HG02885 (cell line): ENCODE measurements around the gene USP7.

ENCODE experiments used
- ATAC-seq: cut with Tn5 transposase; IDR thresholded peaks from one replicate; pipeline ENCODE4 v1.9.1; 2021; ENCODE audit warnings: mild to moderate bottlenecking; ENCODE audit not compliant: unreplicated experiment, poor library complexity

Gene USP7

DNA sequence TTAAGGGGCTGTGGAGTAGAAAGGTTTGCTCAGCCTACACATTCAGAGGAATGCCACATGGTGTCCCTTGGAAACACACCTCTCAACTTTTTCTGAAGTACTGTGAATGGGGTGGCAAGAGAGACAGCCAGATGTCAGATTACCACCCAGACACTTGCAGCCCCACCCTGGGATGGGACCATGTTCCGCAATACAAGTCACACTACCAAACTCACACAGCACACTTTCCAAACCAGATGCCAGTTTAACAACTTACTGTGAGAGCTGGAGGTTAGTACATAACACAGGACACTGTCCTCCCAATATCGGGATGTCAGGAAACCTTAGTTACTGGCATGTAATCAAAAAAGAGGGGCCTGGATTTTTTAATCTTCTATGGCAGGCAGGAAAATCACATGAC is 7.9 kb downstream of the USP7 start:
- ATAC-seq, result no peak

DNA sequence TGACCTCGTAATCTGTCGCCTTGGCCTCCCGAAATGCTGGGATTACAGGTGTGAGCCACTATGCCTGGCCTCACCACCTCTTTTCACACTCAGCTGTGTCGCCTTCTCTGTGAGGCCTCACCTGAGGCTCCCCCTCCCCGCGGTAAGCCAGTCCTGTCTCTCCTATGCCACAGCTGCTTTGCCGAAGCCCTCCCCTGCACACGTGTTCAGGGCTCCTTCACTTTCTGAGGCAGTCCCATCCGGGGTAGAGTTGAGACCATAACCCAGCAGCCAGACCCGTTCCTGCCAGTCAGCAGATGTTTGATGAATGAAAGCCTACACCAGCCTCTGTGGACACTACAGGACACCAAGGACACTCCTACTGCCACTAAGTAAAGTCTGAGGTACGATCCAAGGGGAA is 10.6 kb downstream of the USP7 start:
- ATAC-seq, result no peak

DNA sequence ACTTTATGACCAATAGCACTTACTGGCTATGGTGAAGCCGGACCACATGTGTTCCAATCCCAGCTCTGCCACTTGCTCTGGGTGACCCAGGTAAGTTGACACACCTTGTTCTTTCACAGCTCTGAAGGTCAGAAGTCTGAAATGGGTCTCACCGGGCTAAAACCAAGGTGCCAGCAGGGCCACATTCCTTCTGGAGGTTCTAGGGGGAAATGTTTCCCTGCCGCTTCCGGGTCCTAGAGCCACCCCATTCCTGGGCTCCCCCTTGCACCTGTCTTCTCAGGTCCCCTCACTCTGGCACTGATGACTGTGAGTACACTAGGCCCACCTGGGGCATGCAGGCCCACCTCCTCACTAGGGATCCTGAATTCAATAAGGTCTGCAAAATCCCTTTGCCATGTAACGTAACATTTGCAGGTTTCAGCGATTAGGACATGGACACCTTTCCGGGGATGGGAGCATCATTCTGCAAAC is 11.4 kb downstream of the USP7 start:
- no peak for ATAC-seq

DNA sequence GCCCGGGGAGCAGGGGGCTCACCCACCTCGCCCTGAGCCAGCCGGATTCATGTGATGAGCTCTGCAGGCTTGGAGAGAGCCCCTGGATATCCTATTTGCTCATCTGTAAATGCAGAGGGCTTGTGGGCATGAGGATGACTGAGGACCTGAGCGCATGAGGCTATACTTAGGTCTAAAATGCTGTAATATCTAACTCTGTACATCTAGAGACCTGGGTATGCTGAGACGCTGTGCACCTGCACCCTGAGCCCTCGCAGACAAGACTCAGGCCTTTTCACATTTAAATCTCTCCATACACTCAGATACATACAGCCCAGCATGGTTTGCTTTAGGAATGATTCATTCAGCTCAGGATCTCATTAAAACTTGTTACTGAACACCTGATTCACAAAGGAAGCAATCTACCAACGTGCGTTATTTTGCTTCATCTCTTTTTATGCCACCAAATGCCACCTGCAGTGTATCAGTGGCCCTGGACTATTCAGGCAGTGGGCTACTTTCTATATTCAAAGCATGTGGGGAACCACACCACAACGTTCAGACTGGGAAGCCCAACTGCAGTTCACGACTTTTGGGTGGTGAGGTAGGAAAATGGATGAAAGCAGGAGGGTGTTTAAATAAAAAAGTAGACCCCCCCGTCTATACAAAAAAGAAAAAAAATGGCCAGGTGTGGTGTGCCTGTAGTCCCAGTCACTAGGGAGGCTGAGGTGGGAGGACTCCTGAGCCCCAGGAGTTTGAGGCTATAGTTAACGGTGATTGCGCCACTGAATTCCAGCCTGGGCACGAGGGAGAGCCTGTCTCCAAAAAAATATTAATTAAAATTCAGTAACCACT is 12.0 kb downstream of the USP7 start:
- ATAC-seq, result no peak

DNA sequence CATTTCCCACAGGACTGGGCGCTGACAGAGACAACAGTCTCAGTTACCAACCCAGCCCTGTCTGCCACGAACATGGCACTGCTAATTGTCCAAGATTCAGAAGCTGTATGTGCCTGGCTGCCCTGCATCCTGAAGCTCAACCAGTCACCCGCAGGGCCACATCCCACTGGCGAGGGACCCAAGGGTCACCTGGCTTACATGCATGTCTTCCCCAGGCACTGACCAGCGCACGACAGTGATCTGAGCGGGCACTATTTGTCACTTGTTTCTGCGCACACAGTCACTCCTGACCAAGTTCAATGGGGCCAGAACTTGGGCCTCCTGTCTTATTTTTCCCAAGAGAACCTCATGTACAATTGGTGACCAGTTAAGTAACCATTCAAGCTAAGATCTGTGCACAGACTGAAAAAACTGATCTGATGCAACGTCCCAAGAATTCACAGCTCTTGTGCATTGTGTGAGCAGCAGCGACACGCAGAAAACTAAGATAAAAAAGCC is 13.1 kb downstream of the USP7 start:
- no peak for ATAC-seq

DNA sequence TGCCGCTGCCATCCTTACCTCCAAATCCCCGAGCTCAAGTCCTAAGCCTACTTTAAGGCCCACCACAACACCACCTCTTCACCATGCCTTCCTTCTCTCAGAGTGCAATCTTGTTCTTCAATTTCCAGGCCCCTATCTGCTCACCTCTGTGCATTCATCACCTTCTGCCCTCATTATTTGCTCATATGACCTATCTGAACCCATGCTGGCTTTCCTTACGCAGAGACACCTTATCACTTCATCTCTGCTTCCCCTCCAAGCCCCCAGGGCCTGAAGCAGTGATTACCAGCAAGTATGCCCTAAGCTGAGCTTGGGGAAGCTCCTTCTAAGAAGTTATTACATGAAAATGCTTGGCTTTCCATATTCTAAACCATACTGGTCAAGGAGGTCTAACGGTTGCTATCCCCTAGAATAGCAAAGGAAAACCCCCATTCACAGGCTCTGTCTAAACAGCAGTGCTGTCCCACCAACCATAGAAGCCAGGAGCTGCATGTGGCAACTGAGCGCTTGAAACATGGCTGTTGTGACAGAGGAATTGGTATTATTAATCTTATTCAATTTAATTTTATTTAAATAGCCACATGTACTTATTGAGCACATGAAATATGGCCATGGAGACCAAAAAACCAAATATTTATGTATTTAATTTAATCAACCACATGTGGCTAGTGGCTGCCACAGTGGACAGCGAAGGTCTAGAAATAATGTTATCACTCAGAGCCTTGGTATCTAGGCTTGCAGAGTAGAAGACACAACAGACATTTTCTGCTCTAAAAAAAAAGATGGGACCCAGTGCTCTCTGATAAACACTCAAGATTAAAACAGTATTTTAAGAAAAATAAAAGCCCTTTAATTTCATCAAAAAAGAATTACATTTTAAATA is 13.9 kb downstream of the USP7 start:
- ATAC-seq, result no peak

DNA sequence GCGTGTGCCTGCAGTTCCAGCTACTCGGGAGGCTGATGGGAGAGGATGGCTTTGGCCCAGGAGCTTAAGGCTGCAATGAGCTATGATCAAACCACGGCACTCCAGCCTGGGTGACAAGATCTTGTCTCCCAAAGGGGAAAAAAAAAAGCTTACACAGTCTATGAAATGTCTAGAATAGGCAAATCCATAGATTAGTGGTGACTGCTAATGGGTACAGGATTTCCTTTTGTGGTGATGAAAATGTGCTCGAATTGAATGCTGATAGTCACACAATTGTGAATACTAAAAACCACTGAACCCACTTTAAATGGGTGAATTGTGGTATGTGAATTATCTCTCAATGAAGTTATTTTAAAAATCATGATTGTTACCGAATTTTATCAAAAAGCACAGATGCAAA is 14.9 kb downstream of the USP7 start:
- no peak for ATAC-seq

DNA sequence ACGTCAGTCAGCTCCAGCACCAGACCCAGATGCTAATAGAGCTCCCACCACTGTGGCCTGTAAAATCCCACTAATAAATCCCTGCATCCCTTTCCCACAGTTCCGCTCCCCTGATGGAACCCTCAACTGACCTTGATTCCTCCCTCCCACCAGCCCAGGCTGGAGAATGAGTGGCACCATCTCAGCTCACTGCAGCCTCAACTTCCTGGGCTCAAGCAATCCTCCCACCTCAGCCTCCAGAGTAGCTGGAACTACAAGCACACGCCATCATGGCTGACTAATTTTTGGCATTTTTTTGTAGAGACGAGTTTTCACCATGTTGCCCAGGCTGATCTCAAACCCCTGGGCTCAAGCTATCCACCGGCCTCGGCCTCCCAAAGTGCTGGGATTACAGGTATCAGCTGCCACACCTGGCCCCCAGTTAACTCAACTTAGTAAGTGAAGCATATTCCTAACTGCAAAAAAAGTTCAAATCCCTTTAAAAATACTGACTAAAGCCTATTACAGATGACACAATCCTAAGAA is 15.6 kb downstream of the USP7 start:
- ATAC-seq, result no peak

DNA sequence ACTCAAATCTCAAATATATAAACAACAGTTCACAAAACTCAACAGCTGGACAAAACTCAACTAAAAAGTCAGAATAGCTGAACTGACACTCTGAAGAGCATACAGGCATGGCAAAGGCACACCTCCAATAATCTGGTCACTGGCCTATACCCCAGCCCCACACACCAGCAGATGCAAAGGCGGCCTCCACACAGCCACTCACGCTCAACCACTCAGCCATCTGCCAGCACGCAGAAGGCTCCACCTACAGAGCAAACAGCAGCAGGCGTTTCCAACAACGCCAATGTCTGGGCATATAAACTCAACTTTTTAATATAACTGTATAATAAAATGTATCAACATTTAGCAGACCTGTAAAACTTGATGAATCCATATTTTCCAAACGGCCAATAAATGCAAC is 17.2 kb downstream of the USP7 start:
- ATAC-seq, result peak; percentile 45

DNA sequence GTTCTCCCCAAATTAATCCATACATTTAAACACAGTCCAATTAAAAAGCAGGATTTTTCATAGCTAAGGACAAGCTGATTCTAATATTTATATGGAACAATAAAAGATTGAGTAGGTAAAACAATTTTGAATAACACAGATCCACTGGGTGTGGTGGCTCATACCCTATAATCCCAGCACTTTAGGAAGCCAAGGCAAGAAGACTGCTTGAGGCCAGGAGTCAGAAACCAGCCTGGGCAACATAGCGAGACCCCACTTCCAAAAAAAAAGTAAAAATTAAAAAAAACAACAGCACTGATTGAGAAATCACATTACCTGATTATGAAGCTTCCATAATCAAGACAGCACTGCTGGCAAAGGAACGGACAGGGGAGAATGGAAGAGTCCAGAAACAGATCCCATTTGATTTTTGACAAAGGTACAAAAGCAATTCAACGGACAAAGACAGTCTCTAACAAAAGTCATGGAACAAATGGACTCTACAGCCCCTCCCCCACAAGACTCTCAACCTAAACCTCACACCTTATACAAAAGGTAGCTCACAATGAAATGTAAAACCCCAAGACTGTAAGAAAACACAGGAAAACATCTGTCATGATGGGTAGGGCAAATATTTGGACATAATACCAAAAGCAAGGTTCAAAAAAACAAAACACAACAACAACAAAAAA is 17.9 kb downstream of the USP7 start:
- ATAC-seq, result no peak

DNA sequence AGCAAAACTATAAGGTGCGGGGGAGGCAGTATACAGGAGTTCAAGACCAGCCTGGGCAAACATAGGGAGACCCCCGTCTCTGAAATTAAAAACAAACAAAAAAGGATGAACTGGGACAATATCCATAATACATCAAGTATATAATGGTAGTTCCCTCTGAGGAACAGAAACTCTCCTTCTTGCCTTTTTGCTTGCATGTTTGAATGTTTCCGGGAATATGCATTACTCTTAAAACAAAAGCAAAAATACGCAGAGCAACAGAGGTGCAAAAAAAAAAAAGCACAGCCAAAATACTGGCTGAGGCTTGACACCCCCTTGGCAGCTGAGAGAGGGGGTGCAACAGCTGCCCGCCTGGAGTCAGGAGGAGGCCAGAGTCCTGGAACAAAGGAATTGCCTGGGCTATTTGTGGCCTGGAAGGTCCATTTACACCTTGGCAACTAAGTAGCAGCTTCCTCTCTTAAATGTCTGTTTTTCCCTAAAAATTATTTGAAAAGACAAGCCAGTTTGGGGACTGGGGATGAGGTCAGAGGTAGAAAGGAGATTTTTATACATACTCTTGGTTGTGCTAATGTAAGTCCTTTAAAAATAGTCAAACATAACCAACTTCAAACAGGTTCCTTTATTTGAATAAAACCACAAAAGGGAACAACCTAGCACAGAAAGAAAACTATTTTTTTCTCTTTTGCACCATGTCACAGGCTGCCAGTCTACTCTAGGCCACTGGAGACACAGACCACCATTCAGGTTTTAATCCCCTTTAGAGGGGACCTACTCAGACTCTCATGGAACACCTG is 19.5 kb downstream of the USP7 start:
- ATAC-seq, result peak; percentile 77

DNA sequence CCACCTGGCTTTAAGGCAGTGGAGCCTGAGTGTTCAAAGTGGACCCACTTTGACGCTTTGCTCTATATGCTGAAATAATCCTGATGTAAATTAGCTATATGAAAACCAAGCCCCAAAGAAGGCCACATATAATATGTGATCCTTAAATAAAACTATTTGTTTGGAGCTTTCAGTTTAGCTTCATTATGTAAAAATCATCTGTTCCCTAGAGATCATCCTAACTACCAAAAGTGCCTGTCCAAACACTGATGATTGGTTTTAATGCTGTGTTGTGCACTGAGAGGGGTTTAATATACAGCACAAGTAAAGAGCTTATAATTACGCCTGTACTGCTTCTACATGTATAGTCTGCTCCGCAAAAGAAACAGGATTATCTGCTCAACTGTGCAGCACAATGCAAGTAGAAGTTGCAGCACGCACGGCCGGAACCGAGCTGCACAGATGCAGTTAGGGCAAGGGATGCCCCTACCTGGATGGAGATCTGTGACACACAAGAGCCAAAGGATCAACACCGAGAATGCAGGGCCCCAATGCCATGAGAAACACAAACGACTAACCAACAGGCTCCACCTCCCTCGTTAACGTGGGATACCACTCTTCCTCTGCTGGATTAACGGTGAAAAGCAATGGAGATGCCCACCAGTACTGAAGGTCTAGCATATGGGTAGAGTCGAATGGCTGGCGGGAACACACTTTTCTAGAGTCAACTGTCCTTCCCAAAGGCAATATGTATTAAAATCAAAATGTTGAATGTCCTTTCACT is 20.5 kb downstream of the USP7 start:
- no peak for ATAC-seq

DNA sequence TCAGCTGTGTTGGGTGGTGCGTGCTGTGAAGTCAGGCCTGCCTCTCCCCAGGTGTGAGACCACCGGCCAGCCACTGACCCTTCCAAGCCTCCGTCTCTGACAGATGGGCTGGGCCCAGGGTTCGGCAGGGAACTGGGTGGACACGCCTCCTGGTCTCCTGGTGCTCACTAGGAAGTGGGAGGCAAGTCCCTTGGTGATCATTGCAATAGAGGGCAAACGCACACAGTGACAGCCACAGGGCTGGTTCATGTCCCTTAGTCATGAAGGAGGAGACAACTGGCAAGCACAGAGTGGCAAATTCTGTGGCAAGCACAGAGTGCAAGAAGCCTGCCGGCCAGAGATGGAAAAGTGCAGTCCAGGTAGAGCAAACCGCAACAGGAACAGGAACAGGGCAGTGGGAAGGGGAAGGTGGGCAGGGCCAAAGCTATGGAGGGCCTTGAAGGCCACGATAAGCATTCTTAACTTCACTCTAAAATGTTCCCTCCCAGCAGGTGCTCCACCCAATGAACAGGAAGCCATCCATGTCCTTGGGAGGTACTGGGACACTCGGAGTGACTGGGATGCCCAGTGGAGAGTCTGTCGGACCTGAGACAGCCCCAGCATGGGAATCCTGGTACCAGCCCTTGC is 21.9 kb downstream of the USP7 start:
- ATAC-seq, result no peak

DNA sequence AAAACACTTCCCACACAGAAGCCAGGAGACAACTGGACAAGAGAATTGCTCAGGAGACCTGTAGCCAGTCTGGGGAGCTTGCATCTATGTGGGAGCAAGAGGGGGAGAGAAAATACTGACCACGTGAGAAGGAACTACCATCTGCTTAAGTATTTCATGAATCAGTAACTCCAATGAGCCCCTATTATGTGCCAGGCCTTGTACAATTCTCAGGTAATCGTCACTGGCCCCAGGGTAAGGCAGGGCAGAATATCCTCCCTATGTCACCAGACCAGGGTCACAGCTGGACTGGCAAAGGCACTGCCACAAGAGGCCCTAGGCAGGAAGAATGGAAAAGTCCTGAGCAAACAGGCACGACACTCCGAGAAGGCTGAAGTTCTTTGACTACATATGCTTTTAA is 25.9 kb downstream of the USP7 start:
- ATAC-seq, result no peak

DNA sequence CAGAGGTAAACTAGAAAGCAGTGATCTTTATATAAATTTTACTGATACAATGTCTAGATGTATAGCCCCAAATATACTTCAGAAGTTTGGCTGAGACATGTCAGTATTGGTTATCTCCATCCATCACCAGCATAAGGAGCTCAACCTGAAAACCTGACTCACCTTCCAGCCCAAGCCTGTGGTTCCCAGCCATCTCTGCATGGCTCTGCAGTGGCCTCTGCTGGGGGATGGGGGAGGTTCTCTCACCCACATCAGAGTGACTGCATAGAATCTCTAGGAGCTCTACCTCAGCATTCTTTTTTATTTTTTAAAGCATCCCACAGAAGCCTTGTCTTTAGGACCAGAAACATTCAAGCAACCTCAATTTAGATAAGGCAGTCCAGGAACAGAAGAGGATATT is 27.3 kb downstream of the USP7 start:
- peak; percentile 87 for ATAC-seq

DNA sequence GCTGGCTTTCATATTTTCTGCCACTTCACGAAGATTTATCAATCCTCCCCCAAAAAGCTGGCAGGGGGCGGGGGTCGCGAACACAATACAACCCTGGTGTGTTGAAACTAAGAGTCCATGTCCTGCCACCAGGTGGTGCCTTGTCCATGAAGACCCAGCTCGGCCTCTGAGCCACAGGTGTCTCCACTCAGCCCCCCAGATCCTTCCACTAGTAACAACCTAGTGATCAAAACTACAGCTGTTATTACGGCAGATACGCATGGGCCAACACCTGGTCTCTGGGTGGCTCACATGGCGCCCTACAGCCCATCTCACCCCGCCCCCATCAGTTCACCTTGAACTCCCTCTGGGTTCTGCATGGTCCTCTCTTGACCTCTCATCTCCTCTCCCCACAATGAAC is 27.7 kb downstream of the USP7 start:
- ATAC-seq, result peak; percentile 22

DNA sequence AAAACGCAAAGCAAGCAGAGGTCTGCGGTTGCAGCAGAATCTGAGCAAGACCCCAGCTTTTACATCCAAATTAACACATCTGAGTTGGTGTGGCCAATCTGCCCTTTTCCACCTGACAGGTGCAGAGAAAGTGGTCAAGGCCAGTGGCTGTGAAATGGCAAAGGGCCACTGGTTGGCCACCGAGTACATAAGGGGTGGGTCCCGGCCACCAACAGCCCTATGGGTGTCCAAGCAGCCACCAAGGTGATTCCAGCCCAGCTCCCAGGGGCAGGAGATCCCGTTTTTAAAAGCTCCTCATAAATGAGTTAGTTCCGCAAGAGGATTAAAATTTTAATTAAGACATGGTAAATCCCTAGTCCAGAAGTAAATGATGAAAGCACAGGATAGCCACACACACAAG is 29.1 kb downstream of the USP7 start:
- ATAC-seq, result no peak

DNA sequence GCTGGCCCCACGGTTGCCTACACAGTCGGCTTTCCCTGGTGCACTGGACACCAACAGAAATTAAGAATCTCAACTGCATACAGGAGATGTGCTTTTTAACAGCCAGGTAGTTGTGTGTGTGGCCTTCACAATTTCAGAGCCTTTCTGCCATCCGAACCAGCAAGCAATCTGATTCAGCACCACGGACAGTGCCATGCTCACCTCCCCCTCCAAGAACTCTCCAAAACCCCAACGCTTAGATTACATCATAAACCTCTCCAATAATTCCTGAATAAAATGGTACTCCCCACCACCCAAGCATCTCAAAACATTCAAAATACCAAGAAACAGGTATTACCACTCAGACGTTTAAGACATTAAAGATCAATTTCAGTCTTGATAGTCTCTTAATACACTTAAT is 31.8 kb downstream of the USP7 start:
- ATAC-seq, result no peak
